ENCODE data around the gene NEK5.

- TF ChIP-seq CTCF (conservative IDR thresholded peaks at IDR 0.05; ENCODE audit: low read depth, low read length): no peak
- no peak for TF ChIP-seq EZH2phosphoT487 (IDR thresholded peaks at IDR 0.05; ENCODE audit: borderline replicate concordance, low read length)
Measured at GRCh38 chr13:52051400-52051799, 77.5 kb downstream of the NEK5 start.
